Activated T-cell treated with anti-CD3 and anti-CD28 coated beads for 24 hours (primary cell): Measurements from ENCODE around the gene DTNB.
"Not testable (repeated sequence)": the region's sequence is repeated elsewhere in the genome, so short reads cannot be mapped to it uniquely, and the experiment has no call there.

Experiments
- DNase-seq: peaks from one replicate; pipeline ENCODE4 v3.0.0-alpha.2; 2020; ENCODE audit warnings: low read depth

Gene DTNB

DNA sequence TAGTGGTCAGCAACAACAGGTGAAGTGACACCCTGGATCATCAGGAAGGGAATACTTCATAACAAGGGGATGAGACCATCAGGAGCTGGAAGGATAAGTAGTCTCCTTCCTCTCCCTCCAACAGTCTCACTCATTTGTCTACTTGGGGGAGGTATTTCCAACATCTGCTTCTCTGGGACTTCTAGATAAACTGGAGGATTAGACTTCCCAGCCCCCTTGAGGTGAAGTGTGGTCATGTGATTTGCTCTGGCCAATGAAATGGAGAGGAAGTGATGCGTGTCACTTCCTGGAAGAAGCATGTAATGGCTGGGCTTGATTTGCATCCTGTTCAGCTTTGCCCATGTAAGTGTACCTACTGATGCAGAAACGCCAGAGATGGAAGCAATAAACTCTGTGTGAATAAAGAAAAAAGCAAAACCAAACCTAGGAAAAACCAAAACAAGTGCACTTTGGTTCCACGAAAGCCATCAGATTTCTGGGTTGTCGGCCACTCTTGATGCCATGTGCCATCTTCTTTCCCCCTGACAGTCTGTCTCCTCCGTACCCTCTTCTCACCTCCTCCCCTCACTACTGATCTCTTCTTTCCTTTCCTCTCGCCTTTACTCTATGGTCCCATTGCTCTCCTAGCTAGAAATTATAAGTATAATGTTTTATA is 255.5 kb downstream of the DTNB start:
- DNase-seq = no peak

DNA sequence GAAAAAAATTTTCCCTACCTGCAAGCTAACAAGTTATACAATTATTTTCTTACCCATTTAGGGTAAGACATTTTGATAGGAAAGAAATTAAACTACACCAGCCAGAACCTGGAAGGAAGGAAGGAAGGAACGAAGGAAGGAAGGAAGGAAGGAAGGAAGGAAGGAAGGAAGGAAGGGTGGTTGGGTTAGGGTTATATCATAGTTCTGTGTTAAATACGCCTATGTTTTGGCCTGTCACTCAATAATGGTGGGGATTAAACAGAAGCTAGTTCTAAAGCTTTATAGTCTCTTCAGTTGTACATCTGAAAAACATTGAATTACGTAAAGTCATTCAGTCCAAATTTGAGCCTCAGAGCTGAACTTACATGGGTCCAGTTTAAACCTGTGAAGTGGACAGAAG is 256.7 kb downstream of the DTNB start:
- DNase-seq = no peak

DNA sequence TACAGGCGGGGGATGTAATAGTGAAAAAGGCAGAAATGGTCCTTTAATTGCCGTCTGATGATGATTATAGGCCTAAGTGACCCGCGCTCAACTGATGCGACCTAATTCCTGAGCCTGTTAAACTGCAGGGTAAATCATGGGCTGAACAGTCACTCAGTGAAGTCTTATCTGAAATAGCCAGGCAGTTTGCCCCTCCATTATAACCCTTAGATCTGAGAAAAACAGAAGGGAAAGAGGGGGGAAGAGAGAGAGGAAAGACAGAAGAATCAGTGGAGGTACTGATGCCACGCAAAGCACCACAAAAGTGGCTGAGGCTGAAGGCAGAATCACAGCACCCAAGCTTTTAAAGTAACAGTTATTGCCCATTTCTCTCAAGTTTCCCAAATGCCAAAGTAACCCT is 258.6 kb downstream of the DTNB start:
- no peak for DNase-seq

DNA sequence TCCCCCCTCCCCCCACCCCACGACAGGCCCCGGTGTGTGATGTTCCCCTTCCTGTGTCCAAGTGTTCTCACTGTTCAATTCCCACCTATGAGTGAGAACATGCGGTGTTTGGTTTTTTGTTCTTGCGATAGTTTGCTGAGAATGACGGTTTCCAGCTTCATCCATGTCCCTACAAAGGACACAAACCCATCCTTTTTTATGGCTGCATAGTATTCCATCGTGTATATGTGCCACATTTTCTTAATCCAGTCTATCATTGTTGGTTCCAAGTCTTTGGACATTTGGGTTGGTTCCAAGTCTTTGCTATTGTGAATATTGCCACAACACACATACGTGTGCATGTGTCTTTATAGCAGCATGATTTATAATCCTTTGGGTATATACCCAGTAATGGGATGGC is 260.0 kb downstream of the DTNB start:
- DNase-seq = not testable (repeated sequence)

DNA sequence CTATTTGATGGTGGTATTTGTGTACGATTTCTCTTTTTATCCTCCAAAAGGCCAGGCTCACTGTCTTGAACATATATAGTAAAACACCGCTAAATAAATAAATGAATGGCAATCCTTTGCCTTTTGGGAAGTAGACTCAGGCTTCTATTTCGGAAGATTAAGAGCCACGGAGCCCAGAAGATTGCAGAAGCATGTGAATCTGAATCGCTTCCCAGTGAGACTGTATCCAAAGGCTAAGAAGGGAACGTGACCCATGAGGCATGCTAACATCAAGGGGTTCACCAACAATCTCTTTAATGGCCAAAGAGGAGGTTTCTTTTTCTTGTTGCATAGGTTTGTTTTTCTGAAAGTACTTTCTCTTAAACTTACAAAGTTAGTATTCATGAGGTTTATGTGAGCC is 261.6 kb downstream of the DTNB start:
- no peak for DNase-seq

DNA sequence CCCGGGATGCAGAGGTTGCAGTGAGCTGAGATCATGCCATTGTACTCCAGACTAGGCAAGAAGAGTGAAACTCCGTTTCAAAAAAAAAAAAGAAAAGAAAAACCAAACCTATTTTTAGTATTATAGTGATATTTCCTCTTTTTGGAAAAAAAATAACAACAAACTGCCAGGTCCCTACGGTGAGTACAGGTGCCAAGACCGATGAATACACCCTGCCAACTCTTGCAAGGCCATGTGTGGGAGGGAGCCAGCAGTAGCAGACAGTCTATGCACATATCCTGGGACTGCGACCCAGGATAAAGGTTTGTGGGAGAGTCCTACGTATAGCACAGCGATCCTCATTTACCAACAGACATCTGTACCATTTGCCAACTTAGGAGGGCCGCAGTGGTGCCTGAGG is 262.1 kb downstream of the DTNB start:
- no peak for DNase-seq

DNA sequence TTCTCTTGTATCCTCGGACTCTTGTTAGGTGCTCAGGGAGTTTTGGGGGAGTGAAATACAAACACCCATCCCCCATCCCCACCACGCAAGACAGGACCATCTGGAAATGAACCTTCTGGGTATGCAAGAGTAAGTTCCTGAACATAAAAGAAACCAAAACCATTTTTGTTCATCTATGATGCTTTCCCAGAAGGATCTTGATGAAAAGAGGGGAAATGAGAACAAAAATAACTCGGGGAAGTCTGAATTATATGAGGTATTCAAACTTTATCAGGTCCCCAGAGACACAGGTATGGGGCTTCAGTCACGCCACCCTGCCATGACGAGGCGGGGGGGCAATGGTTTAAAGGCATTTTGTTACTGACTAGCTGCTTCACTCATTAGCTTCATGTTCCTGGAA is 263.0 kb downstream of the DTNB start:
- DNase-seq = no peak

DNA sequence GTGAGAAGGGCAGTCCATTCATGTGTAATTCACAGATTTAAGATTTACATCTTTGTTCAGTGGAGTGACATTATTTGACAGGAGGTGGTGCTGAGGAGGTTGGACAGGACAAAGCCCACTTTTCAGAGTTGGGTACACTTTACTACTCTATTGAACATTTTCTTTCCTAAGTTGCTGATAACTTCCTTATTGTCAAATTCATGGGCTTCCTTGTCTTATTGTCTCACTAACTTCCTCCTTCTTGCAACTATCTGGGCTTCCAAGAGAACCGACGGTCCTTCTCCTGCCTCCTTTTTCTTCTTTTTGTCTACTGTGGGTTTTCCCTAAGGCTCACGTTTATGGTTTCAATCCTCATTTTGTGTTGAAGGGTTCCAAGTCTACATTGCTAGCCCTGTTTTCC is 263.9 kb downstream of the DTNB start:
- DNase-seq = no peak

DNA sequence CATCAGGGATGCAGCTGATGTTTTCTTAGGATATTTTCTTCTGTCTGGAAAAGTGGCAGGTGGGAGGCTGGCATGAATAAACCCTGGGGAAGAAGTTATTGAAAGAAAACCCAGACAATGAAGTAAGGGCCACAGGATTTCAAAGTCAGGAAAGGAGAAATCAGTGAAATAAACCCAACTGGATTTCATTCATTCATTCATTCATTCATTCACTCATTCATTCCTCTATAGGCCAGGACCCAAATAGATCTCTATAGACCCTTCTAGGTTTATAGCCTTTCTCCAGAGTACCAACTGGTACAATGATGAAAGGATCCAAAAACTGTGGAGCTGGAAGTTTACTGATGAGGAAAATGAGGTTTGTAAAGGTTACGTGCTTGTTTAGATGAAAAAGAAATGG is 264.3 kb downstream of the DTNB start:
- DNase-seq = no peak

DNA sequence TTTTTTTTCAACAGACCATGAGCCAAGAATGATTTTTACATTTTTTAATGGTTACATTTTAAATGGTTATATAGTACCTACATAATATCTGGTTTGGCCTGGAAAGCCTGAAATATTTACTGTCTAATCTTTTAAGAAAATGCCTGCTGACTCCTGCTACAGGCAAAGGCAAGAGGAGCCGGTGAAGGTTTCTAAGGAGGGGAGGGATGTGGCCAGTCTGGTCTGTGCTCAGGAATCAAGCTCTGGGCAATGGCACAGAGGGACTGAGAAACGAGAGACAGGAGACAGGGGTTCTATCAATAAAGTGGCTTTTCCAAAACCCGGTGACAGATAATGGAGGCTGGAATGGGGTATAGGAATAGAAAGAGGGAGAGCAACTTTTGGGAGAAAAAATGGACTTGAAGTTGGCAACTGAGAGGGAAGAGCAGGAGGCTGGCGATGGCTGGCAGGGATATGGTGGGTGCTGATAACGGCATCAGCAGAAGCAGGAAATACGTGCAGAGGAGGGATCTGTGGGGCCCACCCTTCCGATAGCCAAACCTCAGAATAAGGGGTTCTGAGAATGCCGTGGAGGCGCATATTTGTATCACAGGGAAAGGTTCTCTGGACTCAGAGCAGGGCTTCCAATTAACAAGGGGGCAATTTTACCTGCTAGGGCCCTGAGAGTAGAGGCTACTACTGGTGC is 267.6 kb downstream of the DTNB start:
- no peak for DNase-seq

DNA sequence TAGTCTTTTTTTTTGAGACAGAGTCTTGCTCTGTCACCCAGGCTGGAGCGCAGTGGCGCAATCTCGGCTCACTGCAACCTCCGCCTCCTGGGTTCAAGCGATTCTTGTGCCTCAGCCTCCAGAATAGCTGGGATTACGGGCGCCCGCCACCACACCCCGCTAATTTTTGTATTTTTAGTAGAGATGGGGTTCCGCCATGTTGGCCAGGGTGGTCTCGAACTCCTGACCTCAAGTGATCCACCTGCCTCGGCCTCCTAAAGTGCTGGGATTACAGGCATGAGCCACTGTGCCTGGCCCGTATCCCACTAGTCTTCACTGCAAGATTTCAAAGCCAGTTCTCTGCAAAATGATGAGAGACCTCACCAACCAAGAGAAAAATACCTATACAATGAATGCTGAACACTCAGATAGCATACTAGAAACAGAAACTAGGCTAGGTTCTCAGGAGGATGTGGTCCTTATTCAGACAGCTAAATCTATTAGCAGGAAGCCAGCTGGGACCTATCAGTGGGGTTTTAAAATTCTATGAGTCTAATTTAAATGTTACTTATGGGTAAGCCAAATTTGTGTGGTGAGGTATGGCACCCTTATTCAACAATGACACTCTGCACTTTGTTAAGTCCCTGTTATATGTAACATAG is 270.1 kb downstream of the DTNB start:
- not testable (repeated sequence) for DNase-seq

DNA sequence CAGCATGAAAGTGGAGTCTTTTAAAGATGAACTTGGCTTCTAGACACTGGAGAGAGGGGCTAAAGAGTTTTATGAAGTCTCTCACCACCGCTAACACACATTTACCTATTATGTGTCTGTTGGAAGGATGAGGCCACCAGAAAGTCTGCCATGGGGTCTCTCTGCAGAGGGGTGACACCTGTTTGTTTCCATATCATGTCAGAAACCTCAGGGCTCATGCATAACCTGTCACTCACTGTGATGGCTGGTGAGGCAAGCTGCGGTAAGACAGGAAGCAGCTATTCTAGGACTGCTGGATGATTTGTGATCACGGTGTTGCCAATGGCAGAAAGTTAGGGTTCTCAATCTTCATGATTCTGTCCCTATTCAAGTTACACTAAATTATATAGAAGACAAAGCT is 270.9 kb downstream of the DTNB start:
- no peak for DNase-seq

DNA sequence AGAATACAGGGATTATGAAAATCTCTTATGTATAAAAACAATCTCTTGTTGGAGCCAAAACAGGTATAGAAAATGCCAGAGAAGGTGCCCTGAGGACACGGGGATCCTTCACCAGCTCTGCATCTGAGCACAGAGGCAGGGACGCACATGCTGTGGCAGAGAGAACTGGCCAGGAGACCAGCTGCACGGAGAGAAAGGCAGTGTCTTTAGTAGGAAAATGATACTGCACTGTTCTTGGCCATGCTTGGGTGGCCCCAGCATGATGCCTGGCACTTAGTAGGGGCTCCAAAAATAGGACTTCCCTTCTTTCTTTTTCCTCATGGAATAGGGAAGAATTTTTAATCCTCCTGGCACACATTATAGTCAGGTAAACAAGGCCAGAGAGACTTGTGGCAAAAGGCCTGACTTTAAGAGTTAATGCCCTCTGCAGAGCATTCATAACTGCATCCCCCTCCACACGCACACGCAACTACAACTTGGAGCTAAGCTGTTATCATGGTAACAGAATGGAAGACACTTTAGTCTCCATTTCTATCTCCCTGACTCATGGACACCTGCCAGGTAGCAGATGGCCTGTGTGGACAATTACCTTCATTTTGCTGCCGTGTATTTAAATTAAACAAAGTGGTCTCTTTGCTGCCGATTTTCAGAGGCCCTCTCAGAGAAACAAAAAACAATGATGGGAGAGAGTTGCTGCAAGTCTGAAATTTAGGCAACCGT is 271.9 kb downstream of the DTNB start:
- no peak for DNase-seq

DNA sequence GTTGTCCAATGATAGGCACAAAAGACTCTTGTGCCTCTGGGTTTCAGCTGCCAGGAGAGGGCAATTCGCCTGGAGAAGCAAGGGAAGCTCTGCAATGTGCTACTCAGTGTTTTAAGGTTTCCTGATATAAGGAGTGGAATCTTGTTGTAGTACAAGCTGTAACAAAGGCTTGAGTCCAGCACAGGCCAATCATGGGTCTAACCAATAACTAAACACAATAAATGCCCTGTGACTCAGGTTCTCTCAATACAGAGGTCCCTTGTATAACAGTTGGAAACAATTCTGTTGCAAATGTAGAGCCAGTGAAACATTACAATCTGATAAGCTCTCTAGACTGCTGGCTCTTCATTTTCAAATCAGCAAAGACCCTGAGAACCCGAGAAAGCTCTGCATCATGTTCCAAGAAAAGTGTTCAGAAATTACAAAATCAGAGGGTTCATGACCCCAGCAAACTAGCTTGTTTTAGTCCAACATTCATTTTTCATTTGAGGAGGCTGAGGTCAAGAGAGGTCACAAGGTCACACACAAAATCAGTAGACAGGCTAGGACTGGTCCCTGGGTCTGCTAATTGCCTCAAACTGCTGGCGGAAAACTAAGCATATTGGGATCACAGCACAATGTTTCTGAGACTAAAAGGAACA is 272.7 kb downstream of the DTNB start:
- DNase-seq = no peak

DNA sequence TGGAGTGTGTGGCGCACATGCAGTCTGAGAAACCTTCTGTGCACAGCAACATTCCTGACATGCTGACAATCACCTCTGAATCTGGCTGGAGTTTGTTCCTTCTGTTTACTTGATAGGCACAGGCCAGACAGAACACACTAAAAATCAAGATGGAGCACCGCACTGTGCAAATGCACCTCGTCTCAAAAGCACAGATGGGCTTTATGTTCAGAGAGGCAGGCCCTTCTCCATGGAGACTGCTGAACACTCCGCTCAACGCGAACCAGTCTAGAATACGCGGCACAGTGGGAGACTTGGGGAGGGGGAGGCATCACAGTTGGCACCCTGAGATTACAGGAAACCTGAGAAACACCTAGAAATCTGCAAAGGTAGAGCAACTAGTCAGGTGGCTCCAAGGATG is 273.2 kb downstream of the DTNB start:
- no peak for DNase-seq

DNA sequence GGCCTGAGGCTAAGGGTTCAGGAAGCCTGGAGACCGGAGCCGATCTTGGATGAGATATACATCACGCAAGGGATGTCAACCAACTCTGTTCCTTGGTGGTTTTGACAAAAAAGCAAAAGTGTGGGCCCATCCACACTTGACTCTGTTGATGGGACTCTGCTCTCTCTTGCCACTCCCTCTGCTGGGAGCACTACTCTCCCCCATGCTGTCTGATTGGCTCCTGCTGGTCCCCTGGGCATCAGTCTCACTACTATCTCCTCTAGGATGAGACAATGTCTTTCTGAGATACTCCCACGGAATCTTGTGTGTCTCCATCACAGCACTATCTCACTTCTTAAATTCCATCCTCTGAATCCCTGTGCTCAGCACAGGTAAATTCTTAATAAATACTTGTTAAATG is 274.8 kb downstream of the DTNB start:
- DNase-seq = no peak

DNA sequence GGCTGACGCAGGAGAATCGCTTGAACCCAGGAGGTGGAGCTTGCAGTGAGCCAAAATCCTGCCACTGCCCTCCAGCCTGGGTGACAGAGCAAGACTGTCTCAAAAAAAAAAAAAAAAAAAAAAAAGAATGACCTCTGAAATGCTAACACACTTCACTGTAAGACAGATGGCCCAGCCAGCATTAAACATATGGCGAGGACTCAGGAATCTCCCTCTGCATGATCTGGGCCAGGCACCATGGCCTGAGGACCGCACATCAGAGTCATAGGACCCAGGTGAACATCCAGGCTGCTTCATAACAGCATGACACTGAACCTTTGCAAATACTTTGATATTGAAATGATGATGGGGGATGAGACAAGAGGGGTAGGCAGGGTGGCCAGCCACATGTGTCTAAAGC is 275.6 kb downstream of the DTNB start:
- DNase-seq = no peak

DNA sequence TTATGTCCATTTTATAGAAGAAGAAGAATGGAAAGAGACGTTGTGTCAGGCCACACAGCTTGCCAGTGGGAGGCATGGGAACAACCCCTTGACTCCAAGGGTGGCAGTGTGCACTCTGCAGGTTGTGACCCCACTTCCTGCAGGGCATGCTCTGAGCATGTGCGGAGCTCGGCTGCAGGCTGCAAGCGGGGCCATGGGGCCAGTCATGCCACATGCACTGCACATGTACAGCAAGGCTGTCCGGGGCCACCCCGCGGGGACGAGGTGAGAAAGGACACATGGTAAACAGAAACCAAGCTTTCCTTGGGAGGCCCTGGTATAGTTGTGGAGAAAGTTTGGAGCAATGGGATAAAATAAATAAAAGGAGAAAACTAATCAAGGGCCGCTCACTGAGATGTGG is 284.2 kb downstream of the DTNB start:
- no peak for DNase-seq

DNA sequence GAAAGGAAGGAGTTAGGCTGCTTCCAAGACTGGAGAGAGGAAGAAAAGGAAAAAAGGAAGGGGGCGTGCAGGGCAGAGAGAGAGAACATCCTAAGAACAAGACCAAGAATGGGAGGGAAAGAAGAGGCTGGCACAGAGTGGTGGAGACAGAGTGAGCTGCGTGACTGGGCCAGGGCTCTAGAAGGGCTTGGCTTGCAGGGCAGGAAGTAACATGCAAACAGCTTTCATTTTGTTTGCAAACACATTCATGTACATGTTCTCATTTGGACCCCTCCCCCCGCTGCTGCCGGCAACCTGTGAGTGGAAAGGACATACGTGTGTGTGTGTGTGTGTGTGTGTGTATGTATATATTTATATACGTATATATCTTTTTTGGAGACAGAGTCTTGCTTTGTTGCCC is 284.9 kb downstream of the DTNB start:
- no peak for DNase-seq

DNA sequence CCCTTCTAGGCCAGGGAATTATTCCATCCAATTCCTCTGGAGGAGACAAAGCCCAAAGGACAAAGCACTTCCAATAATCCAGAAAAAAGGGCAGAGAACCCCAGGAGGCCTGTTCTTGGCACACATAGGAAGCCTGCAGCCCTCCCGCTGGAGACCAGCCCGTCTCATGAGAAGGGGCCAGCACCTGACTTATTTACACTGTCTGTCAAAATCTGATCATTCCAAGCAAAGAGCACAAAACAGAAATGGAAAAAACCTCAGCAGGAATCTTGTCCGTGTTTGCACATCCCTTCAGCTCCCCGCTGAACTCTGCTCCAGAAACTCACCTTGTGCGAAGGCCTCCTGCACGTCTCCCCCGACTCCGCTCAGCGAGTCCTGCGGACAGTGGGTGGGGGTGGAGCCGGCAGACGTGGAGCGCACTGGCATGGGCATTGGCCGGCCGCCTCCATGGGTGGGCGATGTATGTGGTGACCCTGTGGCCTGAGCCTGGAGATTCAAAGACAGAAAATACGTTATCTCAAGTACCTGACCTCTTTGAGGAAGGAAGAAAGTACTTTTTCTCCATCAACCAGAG is 285.4 kb downstream of the DTNB start:
- DNase-seq = no peak

DNA sequence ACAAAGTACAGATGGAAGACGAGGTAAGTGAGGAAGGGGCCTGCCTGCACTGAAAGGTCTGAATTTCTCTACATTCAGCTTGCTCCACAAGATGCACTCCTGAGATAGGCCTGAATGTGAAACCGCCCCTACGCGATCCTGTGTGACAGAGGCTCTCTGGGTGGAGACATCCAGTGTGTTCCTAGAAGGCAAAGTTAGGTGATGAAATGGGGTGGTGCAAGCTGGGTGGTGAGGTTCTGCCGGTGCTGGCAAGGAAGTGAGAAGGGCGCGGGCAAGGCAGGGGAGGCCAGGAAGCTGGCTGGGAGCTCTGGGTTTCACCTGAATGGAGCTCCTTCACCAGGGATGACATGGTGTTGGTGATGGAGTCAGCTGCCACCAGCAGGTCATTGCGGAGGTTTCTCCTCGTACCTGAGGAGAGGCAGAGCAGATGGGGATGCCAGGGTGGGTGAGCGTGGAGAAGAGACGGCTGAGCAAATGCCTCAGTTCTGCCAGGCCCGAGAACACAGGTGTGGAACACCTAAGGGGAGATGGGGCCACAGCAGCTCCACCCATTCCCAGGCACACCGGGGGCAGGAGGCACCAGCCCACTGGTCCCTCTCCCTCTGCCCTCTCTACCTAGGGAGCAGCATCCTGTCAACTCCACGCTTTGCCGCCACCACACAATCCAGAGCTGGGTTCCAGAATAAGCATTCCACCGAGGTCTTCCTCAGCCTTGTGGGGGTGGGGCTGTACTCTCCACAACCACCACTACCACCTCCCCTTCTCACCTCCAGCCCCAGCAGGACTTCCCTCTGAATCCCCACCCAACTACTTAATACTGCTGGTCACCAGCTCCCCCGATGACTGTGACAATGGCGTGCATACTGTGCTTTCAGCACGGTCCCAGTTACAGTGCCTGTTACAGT is 286.2 kb downstream of the DTNB start:
- no peak for DNase-seq
